ENCODE results near the gene NCOA1.
"Not testable (repeated sequence)": the region's sequence is repeated elsewhere in the genome, so short reads cannot be mapped to it uniquely, and the experiment has no call there.

NCOA1 gene

GRCh38 chr2:24787532-24787931 is 296.5 kb downstream of the NCOA1 start:
- DNase-seq (ENCODE audit: low read depth in 3 of 3) = no peak

GRCh38 chr2:24788816-24789215 is 297.8 kb downstream of the NCOA1 start:
- DNase-seq (ENCODE audit: low read depth in 3 of 3) = no peak

GRCh38 chr2:24791452-24791851 is 300.4 kb downstream of the NCOA1 start:
- no peak for DNase-seq (ENCODE audit: low read depth in 3 of 3)

- DNase-seq (ENCODE audit: low read depth in 3 of 3) = no peak
Measured at GRCh38 chr2:24792542-24792873, 301.5 kb downstream of the NCOA1 start.

GRCh38 chr2:24792874-24793760 is 302.1 kb downstream of the NCOA1 start, which contains the start of the genes CENPO and PTRHD1:
Gene CENPO (plus strand): TSS chr2:24793425. CDS start chr2:24793920, 495 bp downstream.
Gene PTRHD1 (minus strand): TSS chr2:24793391. CDS start chr2:24793377, 14 bp downstream.
- DNase-seq (ENCODE audit: low read depth in 3 of 3) = peak; percentile 91 to 94 (median 91)

GRCh38 chr2:24793761-24794435 is 302.8 kb downstream of the NCOA1 start:
- DNase-seq (ENCODE audit: low read depth in 3 of 3) = no peak

- DNase-seq (ENCODE audit: low read depth in 3 of 3) = no peak
Measured at GRCh38 chr2:24797644-24798043, 306.6 kb downstream of the NCOA1 start.

GRCh38 chr2:24800487-24800886 is 309.4 kb downstream of the NCOA1 start:
- DNase-seq (ENCODE audit: low read depth in 3 of 3) = not testable (repeated sequence)

GRCh38 chr2:24805811-24806660 is 315.0 kb downstream of the NCOA1 start:
- not testable (repeated sequence) for DNase-seq (ENCODE audit: low read depth in 3 of 3)

- DNase-seq (ENCODE audit: low read depth in 3 of 3) = no peak
Measured at GRCh38 chr2:24806661-24807036, 315.6 kb downstream of the NCOA1 start.

GRCh38 chr2:24809316-24810007 is 318.4 kb downstream of the NCOA1 start:
- no peak for DNase-seq (ENCODE audit: low read depth in 3 of 3)

GRCh38 chr2:24813691-24814137 is 322.7 kb downstream of the NCOA1 start:
- DNase-seq (ENCODE audit: low read depth in 3 of 3) = no peak

- no peak for DNase-seq (ENCODE audit: low read depth in 3 of 3)
Measured at GRCh38 chr2:24814516-24814915, 323.5 kb downstream of the NCOA1 start.

- no peak for DNase-seq (ENCODE audit: low read depth in 3 of 3)
Measured at GRCh38 chr2:24815171-24815570, 324.1 kb downstream of the NCOA1 start.

- DNase-seq (ENCODE audit: low read depth in 3 of 3) = no peak
Measured at GRCh38 chr2:24816404-24816803, 325.4 kb downstream of the NCOA1 start.

GRCh38 chr2:24816884-24817283 is 325.8 kb downstream of the NCOA1 start:
- DNase-seq (ENCODE audit: low read depth in 3 of 3) = no peak

- DNase-seq (ENCODE audit: low read depth in 3 of 3) = no peak
Measured at GRCh38 chr2:24818721-24819167, 327.7 kb downstream of the NCOA1 start.

- no peak for DNase-seq (ENCODE audit: low read depth in 3 of 3)
Measured at GRCh38 chr2:24819442-24820174, 328.6 kb downstream of the NCOA1 start.

GRCh38 chr2:24820175-24820513 is 329.1 kb downstream of the NCOA1 start:
- DNase-seq (ENCODE audit: low read depth in 3 of 3) = no peak
